ENCODE results near the gene OMA1. TPM values are rescaled to one million over a fixed set of nuclear protein-coding genes. Genes with fewer than 3 reads are reported as not detected.
A peak's percentile ranks its signal among the peaks of the same experiment; 100 is the strongest.
"Not testable (repeated sequence)": the region's sequence is repeated elsewhere in the genome, so short reads cannot be mapped to it uniquely, and the experiment has no call there.

The OMA1 gene
- total RNA-seq, 2 experiments from 2014 or later, result 22.3 to 23.9 TPM

GRCh38 chr1:58508629-58509028, 37.9 kb downstream of the OMA1 start:
- Mint-ChIP-seq H3K27me3 (ENCODE audit: low read depth) (no peaks in the 10 kb centered on the region), H3K4me3 (no peak overlapping the region), H3K27ac (no peak overlapping the region), H3K36me3 (ENCODE audit: low read depth) (peaks cover 19% of the 10 kb centered on the region), H3K4me1 (ENCODE audit: low read depth) (no peaks in the 10 kb centered on the region), H3K9me3 (ENCODE audit: insufficient read depth) (no peaks in the 10 kb centered on the region)
- CTCF ChIA-PET, result interaction anchor here (0.8 kb wide), 1 partner anchor 135 kb away, joined by 3 read pairs; no protein-coding TSS in a partner anchor
- ATAC-seq, result no peak
- no peak for DNase-seq
- POLR2A ChIA-PET, result no interaction called here

GRCh38 chr1:58505286-58505685, 41.2 kb downstream of the OMA1 start:
- H3K4me1 Mint-ChIP-seq (ENCODE audit: low read depth), result no peaks in the 10 kb centered on the region
- H3K27ac Mint-ChIP-seq, result no peak overlapping the region
- no peak for ATAC-seq
- ChIA-PET CTCF (no interaction called here), POLR2A (no interaction called here)
- peaks cover 10% of the 10 kb centered on the region for H3K36me3 Mint-ChIP-seq (ENCODE audit: low read depth)
- H3K9me3 Mint-ChIP-seq (ENCODE audit: insufficient read depth), result no peaks in the 10 kb centered on the region
- H3K27me3 Mint-ChIP-seq (ENCODE audit: low read depth), result no peaks in the 10 kb centered on the region
- no peak overlapping the region for H3K4me3 Mint-ChIP-seq
- no peak for DNase-seq

- no peak overlapping the region for H3K4me3 Mint-ChIP-seq
- no peaks in the 10 kb centered on the region for H3K27me3 Mint-ChIP-seq (ENCODE audit: low read depth)
- no peaks in the 10 kb centered on the region for H3K9me3 Mint-ChIP-seq (ENCODE audit: insufficient read depth)
- no peak overlapping the region for H3K27ac Mint-ChIP-seq
- POLR2A ChIA-PET, result no interaction called here
- no peak for ATAC-seq
- DNase-seq, result no peak
- CTCF ChIA-PET, result interaction anchor here (1.3 kb wide), 1 partner anchor 13 kb away, joined by 7 read pairs; no protein-coding TSS in a partner anchor
- no peaks in the 10 kb centered on the region for H3K4me1 Mint-ChIP-seq (ENCODE audit: low read depth)
- peaks cover 7% of the 10 kb centered on the region for H3K36me3 Mint-ChIP-seq (ENCODE audit: low read depth)
Measured at GRCh38 chr1:58502519-58502918, 44.0 kb downstream of the OMA1 start.

GRCh38 chr1:58500043-58500442, 46.5 kb downstream of the OMA1 start:
- ChIA-PET POLR2A (no interaction called here), CTCF (interaction anchor here (1.5 kb wide), 1 partner anchor 15 kb away, joined by 4 read pairs; no protein-coding TSS in a partner anchor)
- ATAC-seq, result no peak
- H3K36me3 Mint-ChIP-seq (ENCODE audit: low read depth), result peaks cover 16% of the 10 kb centered on the region
- DNase-seq, result no peak
- H3K4me3 Mint-ChIP-seq, result no peak overlapping the region
- H3K4me1 Mint-ChIP-seq (ENCODE audit: low read depth), result no peaks in the 10 kb centered on the region
- H3K27ac Mint-ChIP-seq, result no peak overlapping the region
- H3K27me3 Mint-ChIP-seq (ENCODE audit: low read depth), result no peaks in the 10 kb centered on the region
- H3K9me3 Mint-ChIP-seq (ENCODE audit: insufficient read depth), result no peaks in the 10 kb centered on the region

GRCh38 chr1:58497499-58497898, 49.0 kb downstream of the OMA1 start:
- POLR2A ChIA-PET, result no interaction called here
- peaks cover 19% of the 10 kb centered on the region for H3K36me3 Mint-ChIP-seq (ENCODE audit: low read depth)
- no peaks in the 10 kb centered on the region for H3K4me1 Mint-ChIP-seq (ENCODE audit: low read depth)
- ATAC-seq, result no peak
- no peaks in the 10 kb centered on the region for H3K9me3 Mint-ChIP-seq (ENCODE audit: insufficient read depth)
- CTCF ChIA-PET, result no interaction called here
- no peak for DNase-seq
- no peak overlapping the region for H3K27ac Mint-ChIP-seq
- H3K4me3 Mint-ChIP-seq, result no peak overlapping the region
- H3K27me3 Mint-ChIP-seq (ENCODE audit: low read depth), result no peaks in the 10 kb centered on the region

- Mint-ChIP-seq H3K9me3 (ENCODE audit: insufficient read depth) (no peaks in the 10 kb centered on the region), H3K27ac (no peak overlapping the region), H3K36me3 (ENCODE audit: low read depth) (peaks cover 26% of the 10 kb centered on the region), H3K4me3 (no peak overlapping the region), H3K27me3 (ENCODE audit: low read depth) (no peaks in the 10 kb centered on the region), H3K4me1 (ENCODE audit: low read depth) (no peaks in the 10 kb centered on the region)
- ChIA-PET POLR2A (no interaction called here), CTCF (no interaction called here)
- DNase-seq (no peak), ATAC-seq (no peak)
Measured at GRCh38 chr1:58496042-58496441, 50.5 kb downstream of the OMA1 start.

- peaks cover 11% of the 10 kb centered on the region for H3K4me1 Mint-ChIP-seq (ENCODE audit: low read depth)
Measured at GRCh38 chr1:58488914-58489313, 57.6 kb downstream of the OMA1 start.

GRCh38 chr1:58487002-58487401, 59.5 kb downstream of the OMA1 start:
- ATAC-seq, result peak; percentile 51
- Mint-ChIP-seq H3K4me1 (ENCODE audit: low read depth) (peaks cover 11% of the 10 kb centered on the region), H3K36me3 (ENCODE audit: low read depth) (peaks cover 22% of the 10 kb centered on the region), H3K27ac (peak overlapping the region; percentile 47), H3K27me3 (ENCODE audit: low read depth) (no peaks in the 10 kb centered on the region), H3K4me3 (no peak overlapping the region), H3K9me3 (ENCODE audit: insufficient read depth) (peaks cover 4% of the 10 kb centered on the region)
- POLR2A ChIA-PET, result no interaction called here
- CTCF ChIA-PET, result no interaction called here
- peak; percentile 35 for DNase-seq

More at GRCh38 chr1:58488914-58489313, 57.6 kb downstream of the OMA1 start:
- H3K27ac Mint-ChIP-seq; ATAC-seq; H3K9me3 Mint-ChIP-seq (ENCODE audit: insufficient read depth); POLR2A ChIA-PET; H3K4me3 Mint-ChIP-seq; DNase-seq; CTCF ChIA-PET; H3K27me3 Mint-ChIP-seq (ENCODE audit: low read depth): not testable (repeated sequence)
- peaks cover 26% of the 10 kb centered on the region for H3K36me3 Mint-ChIP-seq (ENCODE audit: low read depth)

- ATAC-seq, result no peak
- H3K36me3 Mint-ChIP-seq (ENCODE audit: low read depth), result peaks cover 13% of the 10 kb centered on the region
- POLR2A ChIA-PET, result no interaction called here
Measured at GRCh38 chr1:58481962-58482361, 64.6 kb downstream of the OMA1 start.

GRCh38 chr1:58480191-58480590, 66.3 kb downstream of the OMA1 start:
- ChIA-PET CTCF (no interaction called here), POLR2A (no interaction called here)
- ATAC-seq (no peak), DNase-seq (no peak)
- Mint-ChIP-seq H3K4me3 (no peak overlapping the region), H3K36me3 (ENCODE audit: low read depth) (peaks cover 12% of the 10 kb centered on the region), H3K9me3 (ENCODE audit: insufficient read depth) (no peaks in the 10 kb centered on the region), H3K27me3 (ENCODE audit: low read depth) (no peaks in the 10 kb centered on the region), H3K4me1 (ENCODE audit: low read depth) (no peaks in the 10 kb centered on the region), H3K27ac (no peak overlapping the region)

More at GRCh38 chr1:58481962-58482361, 64.6 kb downstream of the OMA1 start:
- no peak for DNase-seq
- Mint-ChIP-seq H3K9me3 (ENCODE audit: insufficient read depth) (no peaks in the 10 kb centered on the region), H3K4me3 (no peak overlapping the region), H3K27ac (no peak overlapping the region), H3K4me1 (ENCODE audit: low read depth) (peaks cover 5% of the 10 kb centered on the region), H3K27me3 (ENCODE audit: low read depth) (no peaks in the 10 kb centered on the region)
- CTCF ChIA-PET, result no interaction called here

GRCh38 chr1:58477390-58477789, 69.1 kb downstream of the OMA1 start:
- no peaks in the 10 kb centered on the region for H3K27me3 Mint-ChIP-seq (ENCODE audit: low read depth)
- ATAC-seq (no peak), DNase-seq (no peak)
- no peak overlapping the region for H3K4me3 Mint-ChIP-seq
- CTCF ChIA-PET, result no interaction called here
- H3K27ac Mint-ChIP-seq, result no peak overlapping the region
- H3K36me3 Mint-ChIP-seq (ENCODE audit: low read depth), result peaks cover 12% of the 10 kb centered on the region
- no peaks in the 10 kb centered on the region for H3K4me1 Mint-ChIP-seq (ENCODE audit: low read depth)
- POLR2A ChIA-PET, result no interaction called here
- H3K9me3 Mint-ChIP-seq (ENCODE audit: insufficient read depth), result no peaks in the 10 kb centered on the region

GRCh38 chr1:58476179-58476578, 70.3 kb downstream of the OMA1 start:
- Mint-ChIP-seq H3K27me3 (ENCODE audit: low read depth) (no peaks in the 10 kb centered on the region), H3K36me3 (ENCODE audit: low read depth) (peaks cover 6% of the 10 kb centered on the region), H3K4me3 (no peak overlapping the region), H3K9me3 (ENCODE audit: insufficient read depth) (no peaks in the 10 kb centered on the region), H3K4me1 (ENCODE audit: low read depth) (no peaks in the 10 kb centered on the region), H3K27ac (no peak overlapping the region)
- DNase-seq (no peak), ATAC-seq (no peak)
- ChIA-PET POLR2A (no interaction called here), CTCF (no interaction called here)

- CTCF ChIA-PET, result interaction anchor here (0.7 kb wide), 1 partner anchor 1294 kb away, joined by 3 read pairs; no protein-coding TSS in a partner anchor
- no peaks in the 10 kb centered on the region for H3K4me1 Mint-ChIP-seq (ENCODE audit: low read depth)
- ATAC-seq (no peak), DNase-seq (no peak)
- no peaks in the 10 kb centered on the region for H3K9me3 Mint-ChIP-seq (ENCODE audit: insufficient read depth)
- no peaks in the 10 kb centered on the region for H3K27me3 Mint-ChIP-seq (ENCODE audit: low read depth)
- no peak overlapping the region for H3K4me3 Mint-ChIP-seq
- no peak overlapping the region for H3K27ac Mint-ChIP-seq
- H3K36me3 Mint-ChIP-seq (ENCODE audit: low read depth), result no peaks in the 10 kb centered on the region
- POLR2A ChIA-PET, result no interaction called here
Measured at GRCh38 chr1:58469476-58469875, 77.0 kb downstream of the OMA1 start.
